B cell (primary cell): ENCODE data around the gene DRC7.

Experiments used
- EZH2 ChIP-seq: IDR thresholded peaks from 2 replicates; pipeline ENCODE4 v1.6.1; 2012; ENCODE audit warnings: borderline replicate concordance, low read depth, mild to moderate bottlenecking, moderate library complexity, low read length; ENCODE audit not compliant: insufficient read depth, poor library complexity, severe bottlenecking
- TF ChIP-seq, protein P1 (sequence below): fragments of 200-600 bp; IDR thresholded peaks from one replicate; pipeline ENCODE4 v1.8.0; 2022; ENCODE audit warnings: antibody characterized with exemption, mild to moderate bottlenecking

DNA sequence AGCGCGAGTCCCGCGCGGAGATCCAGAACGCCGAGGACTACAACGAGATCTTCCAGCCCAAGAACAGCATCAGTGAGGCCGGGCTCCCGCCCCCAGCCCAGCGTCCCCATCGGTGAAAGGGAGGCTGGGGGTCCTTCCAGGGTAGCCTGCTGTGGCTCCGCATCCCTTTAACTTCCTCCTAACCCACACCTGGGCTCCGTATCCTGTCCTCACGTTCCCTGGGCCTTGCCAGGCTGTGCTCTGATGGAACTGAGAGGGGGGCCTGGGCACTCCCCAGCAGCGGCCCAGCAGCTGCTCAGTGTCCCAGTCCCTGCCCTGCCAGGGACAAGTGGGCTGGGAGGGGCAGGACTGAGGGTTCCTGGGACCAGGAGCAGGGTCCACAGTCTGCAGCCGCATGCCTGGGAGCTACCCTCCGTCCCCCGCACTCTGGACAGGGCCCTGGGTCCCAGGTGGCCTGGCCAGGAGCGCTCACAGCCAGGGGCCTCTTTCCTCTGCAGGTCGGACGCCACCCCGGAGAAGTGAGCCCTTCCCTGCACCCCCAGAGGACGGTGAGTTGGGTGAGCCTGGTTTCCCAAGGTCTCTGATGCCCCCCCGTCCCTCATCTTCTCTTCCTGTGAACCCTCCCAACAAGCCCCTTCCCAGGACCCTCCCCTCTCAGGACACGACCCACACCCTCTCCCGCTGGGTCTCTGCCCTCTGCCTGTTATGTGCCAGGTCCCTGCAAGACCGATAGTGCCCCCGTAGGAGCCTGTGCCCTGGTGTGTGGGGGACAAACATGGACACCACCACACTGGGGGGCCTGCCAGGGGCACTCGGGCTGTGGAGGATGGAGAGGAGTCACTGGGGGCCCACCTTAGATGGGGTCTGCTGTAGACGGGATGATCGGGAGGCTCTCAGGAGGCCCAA, 59.1 kb downstream of the DRC7 start:
- TF ChIP-seq, protein P1, sequence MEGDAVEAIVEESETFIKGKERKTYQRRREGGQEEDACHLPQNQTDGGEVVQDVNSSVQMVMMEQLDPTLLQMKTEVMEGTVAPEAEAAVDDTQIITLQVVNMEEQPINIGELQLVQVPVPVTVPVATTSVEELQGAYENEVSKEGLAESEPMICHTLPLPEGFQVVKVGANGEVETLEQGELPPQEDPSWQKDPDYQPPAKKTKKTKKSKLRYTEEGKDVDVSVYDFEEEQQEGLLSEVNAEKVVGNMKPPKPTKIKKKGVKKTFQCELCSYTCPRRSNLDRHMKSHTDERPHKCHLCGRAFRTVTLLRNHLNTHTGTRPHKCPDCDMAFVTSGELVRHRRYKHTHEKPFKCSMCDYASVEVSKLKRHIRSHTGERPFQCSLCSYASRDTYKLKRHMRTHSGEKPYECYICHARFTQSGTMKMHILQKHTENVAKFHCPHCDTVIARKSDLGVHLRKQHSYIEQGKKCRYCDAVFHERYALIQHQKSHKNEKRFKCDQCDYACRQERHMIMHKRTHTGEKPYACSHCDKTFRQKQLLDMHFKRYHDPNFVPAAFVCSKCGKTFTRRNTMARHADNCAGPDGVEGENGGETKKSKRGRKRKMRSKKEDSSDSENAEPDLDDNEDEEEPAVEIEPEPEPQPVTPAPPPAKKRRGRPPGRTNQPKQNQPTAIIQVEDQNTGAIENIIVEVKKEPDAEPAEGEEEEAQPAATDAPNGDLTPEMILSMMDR: no peak
- no peak for TF ChIP-seq EZH2
